Ascending aorta (tissue), 2 donors: Measurements from ENCODE around the gene DOCK9. TPM values are rescaled to one million over a fixed set of nuclear protein-coding genes. Genes with fewer than 3 reads are reported as not detected.

Source experiments
- DNase-seq, 2 donors: peaks; one replicate each; pipeline ENCODE4 v3.0.0-alpha.2; 2019; ENCODE audit warnings: low spot score in 2 of 2
- H3K27ac ChIP-seq, 2 donors: fragments of 200-600 bp; sonication (generic); one replicate each; pipeline ENCODE4 v1.5.1; 2016 to 2017; ENCODE audit warnings: mild to moderate bottlenecking in 1 of 2
- H3K27me3 ChIP-seq: fragments of 200-600 bp; sonication (generic); one replicate; pipeline ENCODE4 v1.5.1; 2017
- H3K36me3 ChIP-seq, 2 donors: fragments of 200-600 bp; sonication (generic); one replicate each; pipeline ENCODE4 v1.5.1; 2016
- H3K4me1 ChIP-seq, 2 donors: fragments of 200-600 bp; sonication (generic); one replicate each; pipeline ENCODE4 v1.5.1; 2016 to 2017; ENCODE audit warnings: mild to moderate bottlenecking in 1 of 2
- H3K4me3 ChIP-seq, 2 donors: fragments of 200-600 bp; sonication (generic); one replicate each; pipeline ENCODE4 v1.5.1; 2016 to 2017; ENCODE audit warnings: mild to moderate bottlenecking in 1 of 2
- H3K9me3 ChIP-seq, 2 donors: fragments of 200-600 bp; sonication (generic); one replicate each; pipeline ENCODE4 v1.5.1; 2016
- intact Hi-C: fragments of 100-400 bp; cut with DNase I; formaldehyde crosslinking; loops from one replicate; pipeline ENCODE4 v1.15.1; 2023
- total RNA-seq: library from RNA; depleted of rRNA; stranded (reverse); fragments of >200 nt; gene quantifications from one replicate; pipeline ENCODE4 v1.1.0, GENCODE V29; 2016
- TF ChIP-seq, protein P1 (sequence below), 3 experiments: fragments of 200-600 bp in 2 of 3; fragments of 450-650 bp in 1 of 3; sonication (generic) in 2 of 3; IDR thresholded peaks; one replicate each; pipeline ENCODE4 v1.5.1; 2016 to 2019; ENCODE audit warnings: antibody characterized with exemption in 3 of 3, mild to moderate bottlenecking in 1 of 3, moderate library complexity in 1 of 3

DOCK9 gene
- total RNA-seq, 1 donor from 2014 or later, result 88.2 TPM

DNA sequence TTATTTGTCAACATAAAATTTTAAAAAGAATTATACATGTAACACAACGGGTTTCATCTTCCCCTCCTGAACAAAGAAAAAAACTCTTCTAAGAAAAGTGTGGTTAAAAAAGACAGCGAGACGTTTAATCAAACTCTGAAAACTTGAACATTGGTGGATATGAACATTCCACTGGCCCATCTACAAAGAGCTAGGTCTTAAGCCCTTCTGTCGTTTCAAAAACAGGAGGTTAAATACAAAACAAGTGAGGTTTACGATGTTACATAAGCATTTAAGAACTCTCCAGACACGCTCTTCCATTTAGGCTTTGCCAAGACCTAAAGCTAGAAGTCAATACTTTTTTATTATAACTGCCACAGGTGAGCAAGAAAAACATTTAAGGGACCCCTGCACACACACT is 9.4 kb upstream of the DOCK9 start:
- Histone ChIP-seq H3K27me3 (no peaks in the 10 kb centered on the region), H3K36me3 (no peaks in the 10 kb centered on the region), H3K4me1 (peaks cover 0 to 2% of the 10 kb centered on the region in 2 donors), H3K27ac (no peak overlapping the region), H3K9me3 (no peaks in the 10 kb centered on the region), H3K4me3 (no peak overlapping the region)
- no peak for DNase-seq
- TF ChIP-seq, protein P1, sequence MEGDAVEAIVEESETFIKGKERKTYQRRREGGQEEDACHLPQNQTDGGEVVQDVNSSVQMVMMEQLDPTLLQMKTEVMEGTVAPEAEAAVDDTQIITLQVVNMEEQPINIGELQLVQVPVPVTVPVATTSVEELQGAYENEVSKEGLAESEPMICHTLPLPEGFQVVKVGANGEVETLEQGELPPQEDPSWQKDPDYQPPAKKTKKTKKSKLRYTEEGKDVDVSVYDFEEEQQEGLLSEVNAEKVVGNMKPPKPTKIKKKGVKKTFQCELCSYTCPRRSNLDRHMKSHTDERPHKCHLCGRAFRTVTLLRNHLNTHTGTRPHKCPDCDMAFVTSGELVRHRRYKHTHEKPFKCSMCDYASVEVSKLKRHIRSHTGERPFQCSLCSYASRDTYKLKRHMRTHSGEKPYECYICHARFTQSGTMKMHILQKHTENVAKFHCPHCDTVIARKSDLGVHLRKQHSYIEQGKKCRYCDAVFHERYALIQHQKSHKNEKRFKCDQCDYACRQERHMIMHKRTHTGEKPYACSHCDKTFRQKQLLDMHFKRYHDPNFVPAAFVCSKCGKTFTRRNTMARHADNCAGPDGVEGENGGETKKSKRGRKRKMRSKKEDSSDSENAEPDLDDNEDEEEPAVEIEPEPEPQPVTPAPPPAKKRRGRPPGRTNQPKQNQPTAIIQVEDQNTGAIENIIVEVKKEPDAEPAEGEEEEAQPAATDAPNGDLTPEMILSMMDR (IDR thresholded peaks at IDR 0.05), result no peak
- intact Hi-C loops, result no loop called here

DNA sequence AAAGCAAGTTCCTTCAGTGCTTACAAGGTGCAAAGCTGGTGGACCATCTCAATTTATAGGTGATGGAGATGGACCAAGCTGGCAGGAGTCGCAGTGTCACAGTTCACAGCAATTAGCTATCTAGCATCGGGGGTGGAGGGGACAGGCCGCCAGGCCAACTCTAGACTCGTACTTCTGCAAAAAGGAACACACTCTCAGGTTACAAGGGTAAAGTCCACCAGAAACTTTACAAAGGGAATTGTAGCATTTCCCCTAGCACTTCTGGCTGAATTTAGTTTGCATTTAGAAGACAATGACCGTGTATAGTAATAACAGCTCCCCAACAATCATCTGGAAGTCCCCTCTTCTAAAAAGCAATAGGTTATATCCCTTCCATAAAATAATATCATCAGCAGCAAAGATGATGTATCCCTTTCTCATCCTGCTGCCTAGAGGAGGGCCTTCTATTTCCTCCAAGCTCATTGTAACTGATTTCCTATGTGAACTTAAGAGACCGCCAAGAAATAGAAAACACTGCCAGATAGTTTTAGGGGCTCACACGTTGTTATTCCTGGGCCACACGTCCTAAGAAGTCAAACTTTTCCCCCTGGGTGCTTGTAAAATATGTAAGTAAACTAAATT is 8.5 kb upstream of the DOCK9 start:
- peaks cover 0 to 2% of the 10 kb centered on the region in 2 donors for H3K4me1 ChIP-seq
- TF ChIP-seq, protein P1 (IDR thresholded peaks at IDR 0.05), result no peak
- intact Hi-C loops, result no loop called here
- H3K9me3 ChIP-seq, result no peaks in the 10 kb centered on the region
- H3K36me3 ChIP-seq, result no peaks in the 10 kb centered on the region
- DNase-seq, result no peak
- H3K4me3 ChIP-seq, result no peak overlapping the region
- H3K27me3 ChIP-seq, result no peaks in the 10 kb centered on the region
- no peak overlapping the region for H3K27ac ChIP-seq

DNA sequence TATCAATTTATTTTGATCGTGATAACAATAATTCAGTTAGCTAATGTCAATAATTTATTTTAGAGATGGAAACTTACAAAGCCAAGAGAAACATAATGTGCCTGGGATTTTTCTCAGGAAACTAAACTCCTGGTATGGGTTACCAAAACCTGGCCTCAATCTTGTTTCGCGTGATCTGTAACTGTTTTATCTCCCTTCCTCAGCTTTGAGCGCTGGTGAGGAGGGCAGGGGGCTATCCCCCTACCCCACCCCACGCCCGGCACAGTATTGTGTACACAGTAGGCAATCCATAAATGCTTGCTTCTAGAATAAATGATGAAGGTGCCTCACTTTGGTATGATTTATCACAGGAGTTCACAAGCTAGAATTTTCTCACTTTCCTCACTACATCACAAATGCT is 7.7 kb upstream of the DOCK9 start:
- DNase-seq, result no peak
- Histone ChIP-seq H3K9me3 (no peaks in the 10 kb centered on the region), H3K4me3 (no peak overlapping the region), H3K36me3 (no peaks in the 10 kb centered on the region), H3K27me3 (no peaks in the 10 kb centered on the region), H3K4me1 (peaks cover 0 to 2% of the 10 kb centered on the region in 2 donors), H3K27ac (no peak overlapping the region)
- TF ChIP-seq, protein P1 (IDR thresholded peaks at IDR 0.05), result no peak
- intact Hi-C loops, result no loop called here

DNA sequence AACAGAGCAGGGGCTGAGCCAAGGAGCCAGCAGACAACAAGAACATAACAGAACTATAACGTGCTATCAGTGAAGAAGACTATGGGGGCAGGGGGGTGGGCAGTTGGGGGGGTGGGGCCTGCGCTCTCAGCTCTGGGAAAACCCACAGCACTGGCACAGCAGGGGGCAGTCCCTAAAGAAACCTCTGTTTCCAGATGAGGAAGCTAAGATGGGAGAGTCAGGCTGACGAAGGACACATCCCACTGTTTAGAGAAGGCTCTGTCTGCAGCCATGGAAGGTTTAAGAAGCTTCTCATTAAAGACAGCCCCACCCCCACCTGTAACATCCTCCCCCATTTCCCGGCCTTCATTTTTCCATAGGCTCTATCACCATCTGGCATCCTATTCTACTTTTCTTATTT is 7.1 kb upstream of the DOCK9 start:
- no peaks in the 10 kb centered on the region for H3K27me3 ChIP-seq
- H3K9me3 ChIP-seq, result no peaks in the 10 kb centered on the region
- no peak overlapping the region for H3K27ac ChIP-seq
- H3K4me3 ChIP-seq, result no peak overlapping the region
- H3K36me3 ChIP-seq, result no peaks in the 10 kb centered on the region
- intact Hi-C loops, result no loop called here
- peaks cover 0 to 2% of the 10 kb centered on the region in 2 donors for H3K4me1 ChIP-seq
- no peak for DNase-seq
- TF ChIP-seq, protein P1 (IDR thresholded peaks at IDR 0.05), result no peak

DNA sequence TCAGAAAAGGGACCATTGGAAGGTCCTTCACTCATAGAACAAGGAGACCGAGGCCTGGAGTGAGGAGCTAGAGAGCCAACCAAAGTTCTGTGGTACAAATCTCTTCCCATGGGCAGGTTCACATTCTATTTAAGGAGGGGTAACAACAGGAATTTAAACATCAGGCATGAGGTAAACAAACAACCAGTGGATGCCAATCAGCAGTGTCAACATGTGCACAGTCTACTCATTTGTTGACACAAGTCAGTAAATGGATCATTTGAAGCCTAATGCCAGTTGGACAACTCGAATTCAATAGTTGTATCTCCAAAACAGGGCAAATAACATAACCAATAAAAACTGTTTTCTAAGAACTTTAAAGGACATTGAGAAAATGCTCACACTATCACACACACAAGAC is 6.3 kb upstream of the DOCK9 start:
- peaks cover 0 to 2% of the 10 kb centered on the region in 2 donors for H3K4me1 ChIP-seq
- intact Hi-C loops, result no loop called here

More for the DNA sequence above, 6.3 kb upstream of the DOCK9 start:
- H3K27ac ChIP-seq, result no peak overlapping the region
- no peaks in the 10 kb centered on the region for H3K9me3 ChIP-seq
- no peak overlapping the region for H3K4me3 ChIP-seq
- no peak for DNase-seq
- no peaks in the 10 kb centered on the region for H3K27me3 ChIP-seq
- H3K36me3 ChIP-seq, result no peaks in the 10 kb centered on the region
- TF ChIP-seq, protein P1 (IDR thresholded peaks at IDR 0.05), result no peak
